Osteoblast (primary cell): ENCODE measurements around the gene EZH2. TPM values are rescaled to one million over a fixed set of nuclear protein-coding genes. Genes with fewer than 3 reads are reported as not detected.

Experiments
- DNase-seq: peaks from one replicate; pipeline ENCODE4 v3.0.0; 2011; ENCODE audit warnings: low spot score, mixed read lengths; ENCODE audit not compliant: insufficient read length; ENCODE audit errors: missing footprints
- H2AFZ ChIP-seq: 2 replicates; pipeline ENCODE4 v1.6.0; 2011; ENCODE audit warnings: mild to moderate bottlenecking, low read length
- H3K27ac ChIP-seq: 2 replicates; pipeline ENCODE4 v1.5.1; 2011; ENCODE audit warnings: mild to moderate bottlenecking, low read depth, low read length, moderate library complexity
- H3K27me3 ChIP-seq: 2 replicates; pipeline ENCODE4 v1.6.0; 2012; ENCODE audit warnings: mild to moderate bottlenecking, control low read depth, inconsistent platforms, low read length, moderate library complexity; ENCODE audit not compliant: insufficient read depth
- H3K36me3 ChIP-seq: 2 replicates; pipeline ENCODE4 v1.5.1; 2011; ENCODE audit warnings: mild to moderate bottlenecking, low read length, control low read depth, moderate library complexity; ENCODE audit not compliant: insufficient read depth
- H3K4me1 ChIP-seq: 2 replicates; pipeline ENCODE4 v1.5.1; 2011; ENCODE audit warnings: mild to moderate bottlenecking, low read length, control low read depth, moderate library complexity; ENCODE audit not compliant: insufficient read depth
- H3K4me2 ChIP-seq: 2 replicates; pipeline ENCODE4 v1.6.0; 2011; ENCODE audit warnings: mild to moderate bottlenecking, low read length; ENCODE audit not compliant: insufficient read depth
- H3K4me3 ChIP-seq: fragments of 200-600 bp; sonication (generic); 3 replicates; pipeline ENCODE4 v1.5.1; 2012; ENCODE audit warnings: mild to moderate bottlenecking, low read length, inconsistent platforms; ENCODE audit not compliant: insufficient read depth
- H3K79me2 ChIP-seq: 2 replicates; pipeline ENCODE4 v1.6.0; 2012; ENCODE audit warnings: mild to moderate bottlenecking, low read length, control low read depth, inconsistent platforms; ENCODE audit not compliant: insufficient read depth
- H3K9me3 ChIP-seq: 2 replicates; pipeline ENCODE4 v1.5.1; 2011; ENCODE audit warnings: low read depth, low read length, control low read depth
- H4K20me1 ChIP-seq: 2 replicates; pipeline ENCODE4 v1.6.0; 2012; ENCODE audit warnings: mild to moderate bottlenecking, low read length, control low read depth; ENCODE audit not compliant: insufficient read depth
- total RNA-seq: library from RNA; depleted of rRNA; stranded (reverse); fragments of >200 nt; gene quantifications from 2 replicates; pipeline ENCODE4 v1.2.3, GENCODE V29; 2012
- TF ChIP-seq, protein P1 (sequence below): IDR thresholded peaks from 2 replicates; pipeline ENCODE4 v1.5.1; 2011; ENCODE audit warnings: mild to moderate bottlenecking, low read depth, low read length, moderate library complexity; ENCODE audit errors: extremely low read depth

Gene EZH2
- total RNA-seq, 1 donor: 7.6 TPM

DNA sequence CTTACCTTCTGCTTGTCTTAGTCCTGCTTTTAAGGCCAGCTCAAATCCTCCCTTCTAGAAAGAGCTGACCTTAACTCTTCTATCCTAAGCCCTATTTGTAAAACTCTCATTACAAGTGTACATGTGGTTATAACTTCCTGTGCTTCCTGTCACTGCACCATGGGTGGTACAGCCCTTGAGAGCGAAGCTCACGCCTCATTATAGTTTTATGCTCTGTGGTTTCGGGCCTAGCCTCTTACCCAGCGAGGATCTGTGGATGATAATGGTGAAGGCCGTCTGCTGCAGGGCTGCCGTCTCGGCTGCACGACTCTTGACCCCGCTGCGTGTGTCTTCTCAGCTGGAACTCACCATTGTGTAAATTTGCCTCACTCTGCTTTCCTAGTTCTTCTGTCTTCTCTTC, 110.8 kb downstream of the EZH2 start:
- H3K4me1 ChIP-seq: peaks cover 13% of the 10 kb centered on the region
- H4K20me1 ChIP-seq: peaks cover 8% of the 10 kb centered on the region
- TF ChIP-seq, protein P1, sequence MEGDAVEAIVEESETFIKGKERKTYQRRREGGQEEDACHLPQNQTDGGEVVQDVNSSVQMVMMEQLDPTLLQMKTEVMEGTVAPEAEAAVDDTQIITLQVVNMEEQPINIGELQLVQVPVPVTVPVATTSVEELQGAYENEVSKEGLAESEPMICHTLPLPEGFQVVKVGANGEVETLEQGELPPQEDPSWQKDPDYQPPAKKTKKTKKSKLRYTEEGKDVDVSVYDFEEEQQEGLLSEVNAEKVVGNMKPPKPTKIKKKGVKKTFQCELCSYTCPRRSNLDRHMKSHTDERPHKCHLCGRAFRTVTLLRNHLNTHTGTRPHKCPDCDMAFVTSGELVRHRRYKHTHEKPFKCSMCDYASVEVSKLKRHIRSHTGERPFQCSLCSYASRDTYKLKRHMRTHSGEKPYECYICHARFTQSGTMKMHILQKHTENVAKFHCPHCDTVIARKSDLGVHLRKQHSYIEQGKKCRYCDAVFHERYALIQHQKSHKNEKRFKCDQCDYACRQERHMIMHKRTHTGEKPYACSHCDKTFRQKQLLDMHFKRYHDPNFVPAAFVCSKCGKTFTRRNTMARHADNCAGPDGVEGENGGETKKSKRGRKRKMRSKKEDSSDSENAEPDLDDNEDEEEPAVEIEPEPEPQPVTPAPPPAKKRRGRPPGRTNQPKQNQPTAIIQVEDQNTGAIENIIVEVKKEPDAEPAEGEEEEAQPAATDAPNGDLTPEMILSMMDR: no peak
- no peak overlapping the region for H3K4me2 ChIP-seq
- peak overlapping the region; percentile 72 for H3K27ac ChIP-seq
- DNase-seq: no peak
- H2AFZ ChIP-seq: no peak overlapping the region
- H3K36me3 ChIP-seq: peaks cover 28% of the 10 kb centered on the region
- H3K79me2 ChIP-seq: peaks cover 21% of the 10 kb centered on the region
- no peaks in the 10 kb centered on the region for H3K27me3 ChIP-seq
- H3K9me3 ChIP-seq: no peaks in the 10 kb centered on the region
- H3K4me3 ChIP-seq: no peak overlapping the region

DNA sequence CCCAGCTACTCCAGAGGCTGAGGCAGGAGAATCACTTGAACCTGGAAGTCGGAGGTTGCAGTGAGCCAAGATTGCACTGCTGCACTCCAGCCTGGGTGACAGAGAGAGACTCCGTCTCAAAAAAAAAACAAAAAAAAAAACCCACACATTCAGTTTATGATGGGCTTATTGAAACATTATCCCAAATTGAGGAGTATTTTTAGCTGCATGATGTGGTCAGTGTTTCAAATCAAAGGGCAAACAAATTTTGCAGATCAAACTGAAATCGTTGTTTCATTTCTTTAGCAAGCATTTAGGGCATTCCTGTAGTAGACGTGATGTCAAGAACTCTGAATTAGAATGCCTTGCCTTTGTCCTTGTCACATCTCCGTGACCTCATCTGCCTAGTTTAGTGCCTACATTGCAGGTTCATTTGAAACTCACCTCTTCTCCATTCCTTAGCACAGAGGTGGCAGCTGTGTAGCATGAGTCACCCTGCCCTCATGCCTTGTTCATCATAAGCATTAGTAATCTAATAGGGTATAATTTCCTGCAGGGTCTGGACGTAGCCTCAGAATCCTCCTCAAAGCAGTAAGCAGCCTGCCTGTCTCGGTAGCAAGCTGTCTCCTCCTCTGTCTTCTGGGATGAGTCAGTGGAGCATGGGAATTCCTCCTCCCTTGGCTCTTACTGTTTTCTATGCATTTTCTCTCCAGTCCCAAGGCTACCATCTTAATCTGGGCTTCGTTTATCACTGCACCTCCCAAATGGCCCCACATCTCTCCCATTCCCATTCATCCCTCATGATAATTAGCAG, 111.6 kb downstream of the EZH2 start:
- H3K4me2 ChIP-seq: peak overlapping the region; percentile 77
- peak overlapping the region; percentile 11 for H3K4me3 ChIP-seq
- H4K20me1 ChIP-seq: peaks cover 8% of the 10 kb centered on the region
- peak overlapping the region; percentile 72 for H3K27ac ChIP-seq
- TF ChIP-seq, protein P1: no peak
- peaks cover 33% of the 10 kb centered on the region for H3K36me3 ChIP-seq
- no peaks in the 10 kb centered on the region for H3K9me3 ChIP-seq
- peaks cover 13% of the 10 kb centered on the region for H3K4me1 ChIP-seq
- H3K27me3 ChIP-seq: no peaks in the 10 kb centered on the region
- H2AFZ ChIP-seq: no peak overlapping the region
- peak; percentile 92 for DNase-seq
- H3K79me2 ChIP-seq: peaks cover 19% of the 10 kb centered on the region

DNA sequence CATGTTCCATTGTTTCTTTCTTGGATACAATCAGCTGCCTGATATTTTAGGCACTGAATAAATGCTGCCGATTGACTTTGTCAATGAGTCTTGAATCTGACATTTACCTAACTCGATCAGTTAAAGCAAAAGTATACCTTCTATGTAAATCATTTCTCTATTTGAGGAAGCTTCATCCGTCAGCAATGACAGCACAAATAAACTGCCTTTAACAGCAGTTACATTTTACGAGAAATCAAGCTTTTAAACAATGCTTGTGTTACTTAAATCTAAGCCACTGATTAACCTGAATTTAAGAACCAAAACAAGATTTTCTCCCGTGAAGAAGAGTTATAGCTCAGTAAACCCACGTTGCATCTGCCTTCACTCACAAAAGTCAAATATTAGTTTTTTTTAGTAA, 114.1 kb downstream of the EZH2 start:
- H3K27ac ChIP-seq: no peak overlapping the region
- no peak overlapping the region for H3K4me2 ChIP-seq
- H3K79me2 ChIP-seq: peaks cover 17% of the 10 kb centered on the region
- H3K9me3 ChIP-seq: no peaks in the 10 kb centered on the region
- H3K4me3 ChIP-seq: no peak overlapping the region
- TF ChIP-seq, protein P1: no peak
- H3K4me1 ChIP-seq: peaks cover 13% of the 10 kb centered on the region
- no peak for DNase-seq
- peaks cover 42% of the 10 kb centered on the region for H3K36me3 ChIP-seq
- peaks cover 8% of the 10 kb centered on the region for H4K20me1 ChIP-seq
- H2AFZ ChIP-seq: no peak overlapping the region
- no peaks in the 10 kb centered on the region for H3K27me3 ChIP-seq

DNA sequence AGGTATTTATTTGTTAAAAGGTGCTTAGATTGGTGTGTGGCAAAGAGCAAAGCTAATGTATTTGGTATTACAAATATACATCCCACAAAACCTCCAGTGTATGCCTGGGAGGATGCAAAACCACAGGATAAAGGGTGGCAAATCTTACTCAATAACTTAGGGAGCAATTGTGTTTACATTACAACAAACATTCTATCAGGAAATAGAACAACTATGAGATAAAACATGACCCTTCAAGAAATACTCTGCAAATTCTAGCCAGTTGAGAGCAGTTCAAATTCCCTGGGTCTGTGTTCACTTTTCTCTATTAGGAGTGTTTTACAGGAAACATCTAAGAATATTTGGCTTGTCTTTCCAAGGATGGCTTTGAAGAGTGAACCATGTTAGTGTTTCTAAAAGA, 120.5 kb downstream of the EZH2 start:
- Histone ChIP-seq H3K9me3 (no peaks in the 10 kb centered on the region), H2AFZ (no peak overlapping the region), H3K4me1 (no peaks in the 10 kb centered on the region), H3K4me2 (no peak overlapping the region), H3K27me3 (no peaks in the 10 kb centered on the region), H3K79me2 (peaks cover 3% of the 10 kb centered on the region), H3K36me3 (peaks cover 30% of the 10 kb centered on the region), H3K27ac (no peak overlapping the region), H4K20me1 (no peaks in the 10 kb centered on the region), H3K4me3 (no peak overlapping the region)
- no peak for DNase-seq
- TF ChIP-seq, protein P1: no peak
